Hepatocyte (in vitro differentiated cells): ENCODE results near the gene SOBP. TPM values are rescaled to one million over a fixed set of nuclear protein-coding genes. Genes with fewer than 3 reads are reported as not detected.

Source experiments
- DNase-seq: peaks from one replicate; pipeline ENCODE4 v3.0.0-alpha.2; 2016; ENCODE audit warnings: low spot score
- H2AFZ ChIP-seq: fragments of 200-600 bp; sonication (generic); 2 replicates; pipeline ENCODE4 v1.6.0; 2016; ENCODE audit warnings: antibody characterized with exemption, mild to moderate bottlenecking
- H3K27ac ChIP-seq: fragments of 200-600 bp; sonication (generic); 2 replicates; pipeline ENCODE4 v1.5.1; 2016; ENCODE audit warnings: mild to moderate bottlenecking
- H3K27me3 ChIP-seq: fragments of 200-600 bp; sonication (generic); 2 replicates; pipeline ENCODE4 v1.6.1; 2016
- H3K36me3 ChIP-seq: fragments of 200-600 bp; sonication (generic); replicated peaks from 2 replicates; pipeline ENCODE4 v1.5.1; 2016; ENCODE audit warnings: low read depth; ENCODE audit not compliant: insufficient read depth
- H3K4me1 ChIP-seq: fragments of 200-600 bp; sonication (generic); 2 replicates; pipeline ENCODE4 v1.5.1; 2016; ENCODE audit warnings: mild to moderate bottlenecking, moderate library complexity; ENCODE audit not compliant: insufficient read depth
- H3K4me2 ChIP-seq: fragments of 200-600 bp; sonication (generic); 2 replicates; pipeline ENCODE4 v1.6.0; 2016
- H3K4me3 ChIP-seq: fragments of 200-600 bp; sonication (generic); 2 replicates; pipeline ENCODE4 v1.5.1; 2016; ENCODE audit warnings: mild to moderate bottlenecking
- H3K79me2 ChIP-seq: fragments of 200-600 bp; sonication (generic); 2 replicates; pipeline ENCODE4 v1.6.0; 2017; ENCODE audit warnings: mild to moderate bottlenecking
- H3K9me2 ChIP-seq: fragments of 200-600 bp; sonication (generic); replicated peaks from 2 replicates; pipeline ENCODE4 v1.6.0; 2017; ENCODE audit warnings: mild to moderate bottlenecking; ENCODE audit not compliant: insufficient read depth
- H3K9me3 ChIP-seq: fragments of 200-600 bp; sonication (generic); 2 replicates; pipeline ENCODE4 v1.5.1; 2016; ENCODE audit warnings: low read depth, mild to moderate bottlenecking
- H4K20me1 ChIP-seq: fragments of 200-600 bp; sonication (generic); 2 replicates; pipeline ENCODE4 v1.6.0; 2016; ENCODE audit warnings: mild to moderate bottlenecking; ENCODE audit not compliant: insufficient read depth, poor library complexity, severe bottlenecking
- CTCF ChIP-seq: fragments of 200-600 bp; sonication (generic); IDR thresholded peaks from 2 replicates; pipeline ENCODE4 v1.5.1; 2016; ENCODE audit warnings: antibody characterized with exemption, mild to moderate bottlenecking; ENCODE audit not compliant: poor library complexity
- EZH2 ChIP-seq: fragments of 200-600 bp; sonication (generic); IDR thresholded peaks from 2 replicates; pipeline ENCODE4 v1.6.1; 2016; ENCODE audit warnings: antibody characterized with exemption, mild to moderate bottlenecking, borderline replicate concordance
- EZH2phosphoT487 ChIP-seq: fragments of 200-600 bp; sonication (generic); IDR thresholded peaks from one replicate; pipeline ENCODE4 v1.6.1; 2018; ENCODE audit warnings: antibody characterized with exemption, mild to moderate bottlenecking, low read depth, moderate library complexity; ENCODE audit not compliant: unreplicated experiment, severe bottlenecking
- WGBS: methylation state at CpG from one replicate; pipeline ENCODE4 v1.1.6; 2016; ENCODE audit warnings: low lambda C conversion rate; ENCODE audit errors: missing lambda C conversion rate; 5-methylcytosine and 5-hydroxymethylcytosine counted together
- polyA plus RNA-seq: library from polyadenylated mRNA; unstranded; fragments of >200 nt; fragmentation: Nextera tagmentation; extraction: Ambion mirVana; gene quantifications from 2 replicates; pipeline ENCODE4 v1.2.1, GENCODE V29; 2016
- total RNA-seq: library from RNA; depleted of rRNA; stranded (reverse); fragments of >200 nt; gene quantifications from 2 replicates; pipeline ENCODE4 v1.2.3, GENCODE V29; 2014

SOBP gene
- total and polyA plus RNA-seq, 2 experiments from 2014 or later: 2.1 to 2.2 TPM

GRCh38 chr6:107542192-107542668 is 52.3 kb downstream of the SOBP start:
- WGBS: 93% methylated on average over 6 of the region's 6 CpGs

GRCh38 chr6:107543088-107543487 is 53.2 kb downstream of the SOBP start:
- Histone ChIP-seq H3K4me2 (no peak overlapping the region), H3K79me2 (no peaks in the 10 kb centered on the region), H3K9me3 (no peaks in the 10 kb centered on the region), H3K36me3 (no peaks in the 10 kb centered on the region), H2AFZ (no peak overlapping the region), H3K27me3 (no peaks in the 10 kb centered on the region), H4K20me1 (no peaks in the 10 kb centered on the region), H3K4me1 (peaks cover 23% of the 10 kb centered on the region), H3K4me3 (no peak overlapping the region), H3K9me2 (no peaks in the 10 kb centered on the region), H3K27ac (no peak overlapping the region)
- no peak for DNase-seq
- no peak for TF ChIP-seq EZH2phosphoT487
- TF ChIP-seq CTCF: no peak
- TF ChIP-seq EZH2: no peak
- 88% methylated on average over 2 of the region's 2 CpGs for WGBS

More at GRCh38 chr6:107542192-107542668, 52.3 kb downstream of the SOBP start:
- no peaks in the 10 kb centered on the region for H3K9me3 ChIP-seq
- no peaks in the 10 kb centered on the region for H4K20me1 ChIP-seq
- H3K4me1 ChIP-seq: peaks cover 23% of the 10 kb centered on the region
- no peak for DNase-seq
- no peaks in the 10 kb centered on the region for H3K27me3 ChIP-seq
- no peak for TF ChIP-seq EZH2
- TF ChIP-seq CTCF: no peak
- no peak for TF ChIP-seq EZH2phosphoT487
- H3K4me2 ChIP-seq: no peak overlapping the region
- H3K9me2 ChIP-seq: no peaks in the 10 kb centered on the region
- no peak overlapping the region for H2AFZ ChIP-seq
- no peak overlapping the region for H3K4me3 ChIP-seq
- no peaks in the 10 kb centered on the region for H3K36me3 ChIP-seq
- H3K27ac ChIP-seq: no peak overlapping the region
- H3K79me2 ChIP-seq: no peaks in the 10 kb centered on the region

- no peaks in the 10 kb centered on the region for H3K79me2 ChIP-seq
- no peak overlapping the region for H3K4me3 ChIP-seq
- no peaks in the 10 kb centered on the region for H3K9me2 ChIP-seq
- no peak overlapping the region for H3K4me2 ChIP-seq
- 96% methylated on average over 2 of the region's 2 CpGs for WGBS
- no peak overlapping the region for H2AFZ ChIP-seq
- H3K4me1 ChIP-seq: peaks cover 23% of the 10 kb centered on the region
- no peaks in the 10 kb centered on the region for H3K36me3 ChIP-seq
- H3K27me3 ChIP-seq: no peaks in the 10 kb centered on the region
- DNase-seq: no peak
- TF ChIP-seq CTCF: no peak
- TF ChIP-seq EZH2: no peak
- no peak for TF ChIP-seq EZH2phosphoT487
- no peaks in the 10 kb centered on the region for H3K9me3 ChIP-seq
- H4K20me1 ChIP-seq: no peaks in the 10 kb centered on the region
- no peak overlapping the region for H3K27ac ChIP-seq
Observed at GRCh38 chr6:107543567-107543966, 53.6 kb downstream of the SOBP start.

GRCh38 chr6:107545763-107546162 is 55.8 kb downstream of the SOBP start:
- 53% methylated on average over 4 of the region's 4 CpGs for WGBS
- no peaks in the 10 kb centered on the region for H3K9me2 ChIP-seq
- H3K4me2 ChIP-seq: peak overlapping the region; percentile 47
- peaks cover 3% of the 10 kb centered on the region for H3K4me1 ChIP-seq
- peak overlapping the region; percentile 47 for H3K27ac ChIP-seq
- TF ChIP-seq EZH2phosphoT487: no peak
- no peak for TF ChIP-seq EZH2
- no peak for TF ChIP-seq CTCF
- no peaks in the 10 kb centered on the region for H3K36me3 ChIP-seq
- no peak overlapping the region for H2AFZ ChIP-seq
- no peak overlapping the region for H3K4me3 ChIP-seq
- no peaks in the 10 kb centered on the region for H3K9me3 ChIP-seq
- H4K20me1 ChIP-seq: no peaks in the 10 kb centered on the region
- no peaks in the 10 kb centered on the region for H3K27me3 ChIP-seq
- no peak for DNase-seq
- no peaks in the 10 kb centered on the region for H3K79me2 ChIP-seq
